Superior temporal gyrus (tissue), 1 donor: ENCODE data around the gene CES3.
"Not testable (repeated sequence)": the region's sequence is repeated elsewhere in the genome, so short reads cannot be mapped to it uniquely, and the experiment has no call there.

Experiments
- DNase-seq: peaks from one replicate; pipeline ENCODE4 v3.0.0-alpha.2; 2016; ENCODE audit errors: extremely low spot score

CES3 gene

GRCh38 chr16:66926171-66926947, 34.7 kb upstream of the CES3 start:
- no peak for DNase-seq

- no peak for DNase-seq
These were observed 34.1 kb upstream of the CES3 start for GRCh38 chr16:66926961-66927436.

GRCh38 chr16:66927918-66928649, 33.0 kb upstream of the CES3 start:
- no peak for DNase-seq

GRCh38 chr16:66928702-66929388, 32.2 kb upstream of the CES3 start:
- no peak for DNase-seq

GRCh38 chr16:66930189-66930588, 30.9 kb upstream of the CES3 start:
- DNase-seq: no peak

DNA sequence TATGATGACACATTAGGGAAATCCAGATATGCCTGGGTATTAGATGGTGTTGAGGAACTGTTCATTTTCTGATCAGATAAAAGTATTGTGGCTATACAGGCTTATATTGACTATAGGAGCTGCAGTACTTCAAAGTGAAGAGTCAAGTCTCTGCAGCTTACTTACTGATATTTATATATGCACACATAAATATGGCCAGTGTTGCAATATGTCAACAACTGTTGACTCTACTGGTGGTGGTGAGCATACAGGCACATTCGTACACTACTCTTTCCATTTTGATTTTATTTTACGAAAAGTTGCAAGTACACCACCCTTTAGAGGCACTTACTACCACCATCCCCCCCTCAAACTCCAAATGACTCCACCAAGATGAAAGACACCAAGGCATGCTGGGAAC, 29.4 kb upstream of the CES3 start:
- DNase-seq: no peak

- DNase-seq: no peak
These were observed 29.0 kb upstream of the CES3 start for GRCh38 chr16:66932076-66932475.

DNA sequence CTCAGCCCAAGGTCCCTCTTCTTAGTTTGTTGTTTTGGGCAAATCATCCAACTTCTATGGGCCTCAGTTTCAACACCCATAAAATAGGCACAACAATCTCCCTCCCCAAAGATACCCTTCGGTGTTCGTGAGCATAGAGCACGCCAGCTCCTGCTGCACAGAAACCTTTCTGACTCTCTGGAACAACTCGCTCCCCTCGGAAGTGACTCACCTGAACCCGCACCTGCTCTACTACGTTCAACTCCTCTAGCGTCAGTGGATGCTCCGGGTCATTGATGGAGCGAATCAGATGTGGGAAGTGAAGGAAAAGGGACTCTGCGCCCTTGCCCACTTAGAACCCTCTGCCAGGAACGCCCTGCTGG, 27.3 kb upstream of the CES3 start:
- DNase-seq: no peak

- peak; percentile 94 for DNase-seq
These were observed 26.8 kb upstream of the CES3 start, which contains the start of gene CIAO2B for GRCh38 chr16:66934138-66934838. CIAO2B (minus strand) TSS chr16:66934402; CDS start chr16:66934364, 38 bp downstream.

DNA sequence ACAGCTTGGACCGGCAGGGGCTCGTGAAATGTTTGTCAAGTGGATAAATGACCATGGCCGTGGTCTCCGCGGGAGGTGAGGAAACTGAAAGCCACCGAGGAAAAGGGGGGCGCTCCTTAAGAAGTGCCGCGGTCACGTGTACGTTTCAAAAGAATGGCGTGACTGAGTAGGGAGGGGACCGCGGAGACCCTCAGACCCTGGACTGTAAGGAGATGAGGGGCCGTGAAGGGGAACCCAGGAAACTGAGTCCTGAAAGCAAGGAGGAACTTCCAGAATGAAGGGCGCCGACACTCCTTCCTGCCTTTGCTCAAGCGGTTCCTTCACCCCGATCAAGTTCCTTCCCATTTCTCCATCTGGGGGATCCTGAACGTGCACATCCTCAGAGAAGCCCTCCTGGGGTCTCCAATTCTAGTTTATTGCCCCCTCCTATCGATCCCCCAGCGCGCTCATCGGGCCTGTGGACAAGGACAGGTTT, 26.2 kb upstream of the CES3 start:
- not testable (repeated sequence) for DNase-seq

GRCh38 chr16:66935314-66936011, 25.6 kb upstream of the CES3 start, which contains the start of gene CES2:
CES2 (plus strand) TSS chr16:66935516; CDS start chr16:66935636, 120 bp downstream.
- no peak for DNase-seq

DNA sequence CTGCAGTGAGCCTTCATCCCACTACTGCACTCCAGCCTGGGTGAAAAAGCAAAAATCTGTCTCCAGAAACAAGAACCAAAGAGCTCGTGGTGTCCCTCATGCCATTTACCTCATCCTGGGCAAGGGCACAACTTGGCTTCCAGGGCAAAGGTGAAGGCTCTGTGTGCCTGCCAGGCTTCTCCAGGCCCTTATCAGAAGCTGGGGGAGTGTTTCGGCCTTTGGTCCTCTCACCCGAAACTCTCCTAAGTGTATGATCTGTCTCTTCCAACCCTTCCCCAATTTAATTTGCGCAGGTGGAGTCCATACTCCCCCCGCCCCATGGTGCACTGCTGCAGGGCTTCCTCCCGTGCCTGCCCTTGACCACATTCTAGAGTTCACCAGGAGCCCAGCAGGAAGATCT, 24.6 kb upstream of the CES3 start:
- DNase-seq: no peak

- no peak for DNase-seq
These were observed 24.0 kb upstream of the CES3 start for GRCh38 chr16:66936889-66937554.

DNA sequence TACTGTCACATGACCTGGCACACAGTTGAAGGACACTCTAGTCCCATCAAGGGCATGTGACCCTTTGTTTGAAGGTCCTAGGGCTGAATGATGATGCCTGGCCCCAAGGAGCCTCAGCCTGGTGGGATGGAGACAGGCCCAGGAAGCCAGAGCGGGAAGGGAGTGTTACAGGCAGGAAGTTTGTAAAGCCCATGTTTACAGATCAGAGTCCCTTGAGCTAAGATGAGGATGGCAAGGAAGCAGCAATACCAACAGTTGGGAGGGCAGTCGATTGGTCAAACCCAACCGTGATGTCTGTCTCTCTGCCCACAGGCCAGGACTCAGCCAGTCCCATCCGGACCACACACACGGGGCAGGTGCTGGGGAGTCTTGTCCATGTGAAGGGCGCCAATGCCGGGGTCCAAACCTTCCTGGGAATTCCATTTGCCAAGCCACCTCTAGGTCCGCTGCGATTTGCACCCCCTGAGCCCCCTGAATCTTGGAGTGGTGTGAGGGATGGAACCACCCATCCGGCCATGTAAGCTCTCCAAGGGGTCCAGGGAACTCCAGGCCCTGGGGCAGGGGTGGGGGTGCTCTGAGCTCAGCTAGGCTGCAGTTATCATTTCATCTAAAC, 23.2 kb upstream of the CES3 start:
- DNase-seq: no peak

DNA sequence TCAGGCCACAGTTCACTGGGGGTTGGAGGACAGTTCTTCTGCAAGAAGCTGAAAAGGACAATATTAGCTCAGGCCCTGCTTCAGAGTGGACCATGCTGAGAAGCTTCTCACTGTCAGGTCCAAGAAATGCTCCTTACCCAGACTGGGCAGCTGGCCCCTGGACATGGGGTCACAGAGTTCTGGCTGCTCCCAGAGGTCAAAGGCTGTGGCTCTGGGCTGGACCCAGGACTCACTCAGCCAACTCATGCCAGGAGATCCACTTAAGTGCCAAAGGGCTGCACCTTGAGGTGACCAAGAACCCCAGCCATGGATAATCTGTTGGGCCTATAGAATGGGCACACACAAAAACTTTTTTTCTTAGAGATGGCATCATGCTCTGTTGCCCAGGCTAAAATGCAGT, 21.7 kb upstream of the CES3 start:
- no peak for DNase-seq

GRCh38 chr16:66940236-66940635, 20.8 kb upstream of the CES3 start:
- DNase-seq: no peak

- DNase-seq: no peak
These were observed 18.1 kb upstream of the CES3 start for GRCh38 chr16:66942981-66943380.

GRCh38 chr16:66943426-66944053, 17.5 kb upstream of the CES3 start:
- DNase-seq: no peak

- DNase-seq: no peak
These were observed 17.0 kb upstream of the CES3 start for GRCh38 chr16:66944054-66944441.

DNA sequence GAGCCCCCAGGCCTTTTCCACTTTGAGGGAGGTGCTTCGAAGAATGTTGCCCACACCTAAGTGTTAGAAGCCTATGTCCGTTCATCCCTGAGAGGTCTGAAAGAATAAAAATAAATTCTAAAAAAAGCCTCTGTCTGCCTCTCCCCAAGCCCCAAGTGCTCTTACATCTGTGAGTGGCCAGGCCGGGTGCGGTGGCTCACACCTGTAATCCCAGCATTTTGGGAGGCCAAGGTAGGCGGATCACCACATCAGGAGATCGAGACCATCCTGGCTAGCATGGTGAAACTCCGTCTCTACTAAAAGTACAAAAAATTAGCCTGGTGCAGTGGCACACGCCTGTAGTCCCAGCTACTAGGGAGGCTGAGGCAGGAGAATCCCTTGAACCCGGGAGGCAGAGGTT, 16.1 kb upstream of the CES3 start:
- not testable (repeated sequence) for DNase-seq
